Skeletal muscle satellite cell (primary cell): ENCODE measurements around the gene MYRIP.
"Not testable (repeated sequence)": the region's sequence is repeated elsewhere in the genome, so short reads cannot be mapped to it uniquely, and the experiment has no call there.

ENCODE experiments used
- H3K27me3 ChIP-seq: 2 replicates; pipeline ENCODE4 v1.7.0; 2013; ENCODE audit warnings: low read length; ENCODE audit not compliant: control insufficient read depth, insufficient read depth
- H3K36me3 ChIP-seq: 2 replicates; pipeline ENCODE4 v1.7.0; 2013; ENCODE audit warnings: mild to moderate bottlenecking, control low read depth, low read length; ENCODE audit not compliant: insufficient read depth
- H3K4me1 ChIP-seq: 2 replicates; pipeline ENCODE4 v1.7.0; 2013; ENCODE audit warnings: low read length; ENCODE audit not compliant: control insufficient read depth, insufficient read depth
- H3K4me2 ChIP-seq: 2 replicates; pipeline ENCODE4 v1.7.0; 2013; ENCODE audit warnings: mild to moderate bottlenecking, low read length
- H3K4me3 ChIP-seq: 2 replicates; pipeline ENCODE4 v1.7.0; 2013; ENCODE audit warnings: low read length
- H3K9ac ChIP-seq: 2 replicates; pipeline ENCODE4 v1.7.0; 2013; ENCODE audit warnings: mild to moderate bottlenecking, low read depth, low read length, moderate library complexity
- H3K9me3 ChIP-seq: replicated peaks from 2 replicates; pipeline ENCODE4 v1.7.0; 2013; ENCODE audit warnings: mild to moderate bottlenecking, control low read depth, low read length

The MYRIP gene

GRCh38 chr3:39808467-39809180 is 785 bp upstream of the MYRIP start:
- no peak overlapping the region for H3K9ac ChIP-seq
- H3K4me2 ChIP-seq: peak overlapping the region; percentile 73
- peaks cover 47% of the 10 kb centered on the region for H3K27me3 ChIP-seq
- no peaks in the 10 kb centered on the region for H3K9me3 ChIP-seq
- peaks cover 18% of the 10 kb centered on the region for H3K4me1 ChIP-seq
- no peaks in the 10 kb centered on the region for H3K36me3 ChIP-seq
- H3K4me3 ChIP-seq: peak overlapping the region; percentile 62

DNA sequence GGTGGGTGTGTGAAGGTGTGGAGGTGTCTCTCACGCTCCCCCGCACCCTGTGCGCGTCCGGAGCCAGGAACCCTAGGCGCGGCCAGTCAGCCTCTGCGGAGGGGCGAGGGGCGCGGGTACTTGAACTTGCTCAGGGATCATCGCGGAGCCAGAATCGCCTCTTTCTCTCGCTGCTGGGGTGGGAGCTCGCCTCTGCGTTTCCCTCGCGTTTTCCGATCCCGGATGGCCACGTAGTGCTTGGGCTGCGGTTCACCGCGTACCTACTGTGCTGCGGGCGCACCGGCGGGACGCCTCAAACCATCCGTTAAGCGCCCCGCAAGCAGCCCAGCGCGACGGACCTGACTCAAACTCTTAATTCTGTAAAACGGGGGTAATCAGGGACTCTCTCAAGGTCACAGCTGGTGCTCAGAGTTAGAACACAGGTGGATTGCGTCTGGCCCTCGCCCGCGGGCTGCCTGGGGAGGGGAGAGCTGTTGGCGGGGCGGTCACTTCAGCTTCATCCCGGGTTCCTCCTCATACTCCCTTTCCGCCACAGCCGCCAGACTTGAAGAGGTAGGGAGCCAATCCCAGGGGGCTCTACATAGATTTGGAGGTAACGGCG is 686 bp downstream of the MYRIP start:
- peaks cover 47% of the 10 kb centered on the region for H3K27me3 ChIP-seq
- peak overlapping the region; percentile 73 for H3K4me2 ChIP-seq
- no peak overlapping the region for H3K9ac ChIP-seq

GRCh38 chr3:39810647-39811161 is 1.3 kb downstream of the MYRIP start:
- Histone ChIP-seq H3K4me3 (no peak overlapping the region), H3K27me3 (peaks cover 47% of the 10 kb centered on the region)

More for the DNA sequence above, 686 bp downstream of the MYRIP start:
- H3K9me3 ChIP-seq: no peaks in the 10 kb centered on the region
- H3K4me3 ChIP-seq: peak overlapping the region; percentile 62
- H3K36me3 ChIP-seq: no peaks in the 10 kb centered on the region
- H3K4me1 ChIP-seq: peaks cover 25% of the 10 kb centered on the region

GRCh38 chr3:39811561-39811960 is 2.2 kb downstream of the MYRIP start:
- Histone ChIP-seq H3K27me3 (peaks cover 47% of the 10 kb centered on the region), H3K4me3 (no peak overlapping the region), H3K4me2 (no peak overlapping the region), H3K36me3 (no peaks in the 10 kb centered on the region), H3K4me1 (peaks cover 20% of the 10 kb centered on the region), H3K9me3 (no peaks in the 10 kb centered on the region), H3K9ac (no peak overlapping the region)

More at GRCh38 chr3:39810647-39811161, 1.3 kb downstream of the MYRIP start:
- Histone ChIP-seq H3K4me2 (no peak overlapping the region), H3K4me1 (peaks cover 20% of the 10 kb centered on the region), H3K9me3 (no peaks in the 10 kb centered on the region), H3K36me3 (no peaks in the 10 kb centered on the region), H3K9ac (no peak overlapping the region)

DNA sequence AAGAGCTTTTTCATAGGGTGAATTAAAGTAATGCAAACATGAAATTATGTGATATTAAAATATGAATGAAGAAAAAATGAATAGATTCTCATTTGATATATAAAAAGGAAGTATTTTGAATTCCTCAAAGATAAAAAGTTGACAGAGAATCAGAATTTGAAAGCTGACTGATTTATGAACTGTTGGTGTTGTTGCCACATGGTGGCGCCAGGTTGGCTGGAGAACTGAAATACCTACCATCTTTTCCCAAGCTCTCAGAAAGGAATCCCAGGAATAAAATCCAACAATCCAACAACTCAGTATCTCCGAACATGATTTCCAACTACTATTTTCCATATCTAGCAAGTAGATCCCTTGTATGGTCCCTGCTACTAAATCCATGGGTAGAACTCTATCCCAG is 3.1 kb downstream of the MYRIP start:
- no peaks in the 10 kb centered on the region for H3K36me3 ChIP-seq
- H3K4me2 ChIP-seq: no peak overlapping the region
- peaks cover 41% of the 10 kb centered on the region for H3K27me3 ChIP-seq
- H3K9me3 ChIP-seq: no peaks in the 10 kb centered on the region
- H3K9ac ChIP-seq: no peak overlapping the region
- no peak overlapping the region for H3K4me3 ChIP-seq
- H3K4me1 ChIP-seq: peaks cover 20% of the 10 kb centered on the region

DNA sequence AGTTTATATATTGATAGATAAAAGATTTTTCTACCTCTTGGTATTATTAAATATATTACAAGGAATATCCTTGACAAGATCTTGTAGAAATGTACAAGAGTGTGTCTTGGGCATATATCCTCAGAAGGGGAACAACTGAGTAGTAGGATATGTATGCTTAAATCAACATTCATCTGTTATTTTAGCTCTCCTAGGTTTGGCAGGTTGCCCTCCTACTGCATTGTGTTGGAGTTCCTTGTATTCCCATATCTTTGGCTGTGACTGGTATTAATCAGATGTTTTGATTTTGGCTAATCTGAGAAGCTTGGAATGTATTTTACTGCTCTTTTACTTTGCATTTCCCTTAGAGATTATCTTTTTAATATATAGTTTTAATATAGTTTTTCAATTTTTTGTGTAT is 4.6 kb downstream of the MYRIP start:
- Histone ChIP-seq H3K4me3 (no peak overlapping the region), H3K9ac (no peak overlapping the region), H3K4me1 (peaks cover 20% of the 10 kb centered on the region), H3K27me3 (peaks cover 27% of the 10 kb centered on the region), H3K36me3 (no peaks in the 10 kb centered on the region), H3K4me2 (no peak overlapping the region), H3K9me3 (no peaks in the 10 kb centered on the region)

GRCh38 chr3:39819899-39820298 is 10.5 kb downstream of the MYRIP start:
- Histone ChIP-seq H3K4me2 (no peak overlapping the region), H3K9me3 (no peaks in the 10 kb centered on the region), H3K27me3 (peaks cover 7% of the 10 kb centered on the region)

DNA sequence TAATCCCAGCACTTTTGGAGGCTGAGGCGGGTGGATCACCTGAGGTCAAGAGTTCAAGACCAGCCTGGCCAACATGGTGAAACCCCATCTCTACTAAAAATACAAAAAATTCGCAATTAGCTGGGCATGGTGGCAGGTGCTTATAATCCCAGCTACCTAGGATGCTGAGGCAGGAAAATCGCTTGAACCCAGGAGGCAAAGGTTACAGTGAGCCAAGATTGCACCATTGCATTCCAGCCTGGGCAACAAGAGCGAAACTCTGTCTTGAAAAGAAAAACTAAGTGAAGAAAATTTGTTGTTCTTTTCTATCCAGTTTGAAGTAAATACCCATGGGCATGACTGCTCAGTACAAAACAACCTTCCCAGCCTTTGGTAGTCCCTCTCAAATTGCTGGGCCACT is 24.4 kb downstream of the MYRIP start:
- not testable (repeated sequence) for H3K4me2 ChIP-seq, H3K27me3 ChIP-seq, H3K9ac ChIP-seq, H3K36me3 ChIP-seq, H3K4me3 ChIP-seq, H3K9me3 ChIP-seq, H3K4me1 ChIP-seq

More at GRCh38 chr3:39819899-39820298, 10.5 kb downstream of the MYRIP start:
- H3K9ac ChIP-seq: no peak overlapping the region
- no peaks in the 10 kb centered on the region for H3K36me3 ChIP-seq
- H3K4me3 ChIP-seq: no peak overlapping the region
- no peaks in the 10 kb centered on the region for H3K4me1 ChIP-seq

GRCh38 chr3:39839484-39839883 is 30.1 kb downstream of the MYRIP start:
- Histone ChIP-seq H3K9me3 (no peaks in the 10 kb centered on the region), H3K4me1 (no peaks in the 10 kb centered on the region), H3K4me3 (no peak overlapping the region), H3K27me3 (no peaks in the 10 kb centered on the region), H3K4me2 (no peak overlapping the region), H3K36me3 (no peaks in the 10 kb centered on the region), H3K9ac (no peak overlapping the region)

GRCh38 chr3:39843440-39843839 is 34.0 kb downstream of the MYRIP start:
- Histone ChIP-seq H3K9me3 (no peaks in the 10 kb centered on the region), H3K4me2 (no peak overlapping the region), H3K4me1 (no peaks in the 10 kb centered on the region), H3K27me3 (no peaks in the 10 kb centered on the region), H3K4me3 (no peak overlapping the region), H3K36me3 (no peaks in the 10 kb centered on the region), H3K9ac (no peak overlapping the region)

DNA sequence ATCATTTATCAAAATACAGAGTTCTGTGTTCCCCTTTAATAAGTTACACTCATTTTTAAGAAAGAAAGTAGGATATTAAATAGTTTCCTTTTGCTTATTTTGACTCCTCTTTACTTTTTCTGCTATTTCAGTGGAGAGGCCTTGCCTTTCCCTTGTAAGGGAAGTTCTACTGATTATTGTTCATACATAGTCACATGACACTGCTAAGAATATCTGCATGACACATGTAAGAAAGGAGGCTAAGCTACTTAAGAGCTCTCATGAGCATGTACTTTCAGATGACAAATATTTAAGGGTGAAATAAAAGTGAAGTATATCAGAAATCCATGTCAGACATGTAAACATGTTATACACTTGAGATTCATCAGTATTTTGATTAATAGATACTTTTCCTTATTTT is 39.0 kb downstream of the MYRIP start:
- Histone ChIP-seq H3K9me3 (no peaks in the 10 kb centered on the region), H3K4me2 (no peak overlapping the region), H3K36me3 (no peaks in the 10 kb centered on the region), H3K27me3 (no peaks in the 10 kb centered on the region), H3K4me3 (no peak overlapping the region), H3K4me1 (no peaks in the 10 kb centered on the region), H3K9ac (no peak overlapping the region)
